OCI-LY7 (cell line): ENCODE results near the gene PCYOX1L. TPM values are rescaled to one million over a fixed set of nuclear protein-coding genes. Genes with fewer than 3 reads are reported as not detected.

Experiments
- BruUV-seq: library from RNA; stranded (reverse); fragments of 400-500 nt; replicated peaks from 2 replicates; lab custom pipeline; 2021; lab: Mats Ljungman, UMichigan
- CTCF ChIA-PET: fragments of 300-600 bp; sonication (Branson Sonifier 250); formaldehyde crosslinking; loops from one replicate; lab custom pipeline; 2022; ENCODE audit warnings: antibody characterized with exemption; ENCODE audit not compliant: unreplicated experiment; lab: Charles Lee
- POLR2A ChIA-PET: fragments of 300-600 bp; sonication (Branson Sonifier 250); formaldehyde crosslinking; loops from one replicate; lab custom pipeline; 2022; ENCODE audit warnings: antibody characterized with exemption; lab: Charles Lee
- DNase-seq: peaks from one replicate; pipeline ENCODE4 v3.0.0-alpha.2; 2015; ENCODE audit warnings: low spot score
- H2AFZ ChIP-seq: fragments of 200-600 bp; sonication (generic), shearing (Covaris generic); 2 replicates; pipeline ENCODE4 v1.6.1; 2014; ENCODE audit warnings: mild to moderate bottlenecking, antibody characterized with exemption, low read length, moderate library complexity
- H3K27ac ChIP-seq: fragments of 200-600 bp; sonication (generic); 2 replicates; pipeline ENCODE4 v1.5.1; 2014; ENCODE audit warnings: mixed run types, low read depth, mild to moderate bottlenecking, moderate library complexity, low read length, inconsistent platforms; ENCODE audit not compliant: poor library complexity, severe bottlenecking
- H3K36me3 ChIP-seq: fragments of 200-600 bp; sonication (generic); 2 replicates; pipeline ENCODE4 v1.6.1; 2014; ENCODE audit warnings: mild to moderate bottlenecking, antibody characterized with exemption, low read length, moderate library complexity, mixed read lengths; ENCODE audit not compliant: insufficient read depth
- H3K4me1 ChIP-seq: fragments of 200-600 bp; sonication (generic); 2 replicates; pipeline ENCODE4 v1.5.1; 2014; ENCODE audit warnings: mild to moderate bottlenecking, low read length; ENCODE audit not compliant: insufficient read depth, poor library complexity, severe bottlenecking
- H3K4me2 ChIP-seq: fragments of 200-600 bp; sonication (generic); 2 replicates; pipeline ENCODE4 v1.6.1; 2014; ENCODE audit warnings: mild to moderate bottlenecking, low read length
- H3K4me3 ChIP-seq: fragments of 200-600 bp; sonication (generic); 2 replicates; pipeline ENCODE4 v1.5.1; 2014; ENCODE audit warnings: mild to moderate bottlenecking, low read depth, low read length; ENCODE audit not compliant: poor library complexity, severe bottlenecking
- H3K79me2 ChIP-seq: fragments of 200-600 bp; sonication (generic); 2 replicates; pipeline ENCODE4 v1.6.1; 2016; ENCODE audit warnings: low read depth, mild to moderate bottlenecking, low read length, moderate library complexity, mixed read lengths; ENCODE audit not compliant: insufficient read depth
- H3K9me2 ChIP-seq: fragments of 200-600 bp; sonication (generic); 2 replicates; pipeline ENCODE4 v1.6.1; 2016; ENCODE audit warnings: mild to moderate bottlenecking, low read length, mixed read lengths; ENCODE audit not compliant: insufficient read depth
- H3K9me3 ChIP-seq: fragments of 200-600 bp; sonication (generic); 2 replicates; pipeline ENCODE4 v1.6.1; 2014; ENCODE audit warnings: mild to moderate bottlenecking, mixed run types, low read length, mixed read lengths
- H4K20me1 ChIP-seq: fragments of 200-600 bp; sonication (generic); 2 replicates; pipeline ENCODE4 v1.6.1; 2014; ENCODE audit warnings: mild to moderate bottlenecking, antibody characterized with exemption, low read length, moderate library complexity, mixed read lengths; ENCODE audit not compliant: insufficient read depth
- EZH2phosphoT487 ChIP-seq: fragments of 200-600 bp; sonication (generic); IDR thresholded peaks from 2 replicates; pipeline ENCODE4 v1.6.1; 2018; ENCODE audit warnings: low read depth, borderline replicate concordance, mild to moderate bottlenecking, mixed run types, antibody characterized with exemption, low read length, moderate library complexity, mixed read lengths
- intact Hi-C: fragments of 100-400 bp; cut with micrococcal nuclease; formaldehyde crosslinking; loops from one replicate; pipeline ENCODE4 v1.10.0; 2022; ENCODE audit not compliant: unreplicated experiment
- total RNA-seq, 2 experiments: library from RNA; depleted of rRNA in 1 of 2; stranded (reverse); fragments of >200 nt in 1 of 2; shearing (Covaris generic) in 1 of 2; gene quantifications; 2 replicates each; pipeline ENCODE4 v1.2.3, GENCODE V29; 2014 to 2022
- TF ChIP-seq, protein P1 (sequence below): fragments of 200-600 bp; sonication (generic); conservative IDR thresholded peaks from 2 replicates; pipeline ENCODE4 v1.5.1; 2014; ENCODE audit warnings: mild to moderate bottlenecking, antibody characterized with exemption, low read length, moderate library complexity, mixed read lengths

PCYOX1L gene
- total RNA-seq, 2 experiments from 2014 or later = 22.5 to 33.3 TPM

DNA sequence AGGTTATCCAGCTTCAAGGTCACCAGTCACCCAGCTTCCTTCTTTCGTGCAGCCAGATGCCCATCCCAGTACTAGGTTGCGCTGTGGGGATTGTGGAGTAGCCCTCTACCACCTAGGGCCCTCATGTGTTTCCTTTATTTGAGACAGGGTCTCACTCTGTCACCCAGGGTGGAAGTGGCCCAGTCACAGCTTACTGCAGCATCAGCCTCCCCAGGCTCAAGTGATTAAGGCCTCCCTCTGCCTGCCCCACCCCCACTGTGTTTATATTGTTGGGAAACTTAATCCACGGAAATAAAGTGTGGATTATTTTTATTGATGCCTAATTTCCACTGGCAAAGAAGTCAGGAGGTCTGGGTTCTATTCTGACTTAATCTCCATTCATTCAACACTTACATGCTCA, 17.0 kb downstream of the PCYOX1L start:
- intact Hi-C loops = no loop called here
- Histone ChIP-seq H3K36me3 (no peaks in the 10 kb centered on the region), H3K4me2 (no peak overlapping the region), H2AFZ (no peak overlapping the region), H3K4me3 (no peak overlapping the region), H3K9me2 (no peaks in the 10 kb centered on the region), H3K27ac (no peak overlapping the region), H4K20me1 (no peaks in the 10 kb centered on the region), H3K79me2 (no peaks in the 10 kb centered on the region), H3K4me1 (no peaks in the 10 kb centered on the region), H3K9me3 (no peaks in the 10 kb centered on the region)
- no peak for TF ChIP-seq EZH2phosphoT487
- TF ChIP-seq, protein P1, sequence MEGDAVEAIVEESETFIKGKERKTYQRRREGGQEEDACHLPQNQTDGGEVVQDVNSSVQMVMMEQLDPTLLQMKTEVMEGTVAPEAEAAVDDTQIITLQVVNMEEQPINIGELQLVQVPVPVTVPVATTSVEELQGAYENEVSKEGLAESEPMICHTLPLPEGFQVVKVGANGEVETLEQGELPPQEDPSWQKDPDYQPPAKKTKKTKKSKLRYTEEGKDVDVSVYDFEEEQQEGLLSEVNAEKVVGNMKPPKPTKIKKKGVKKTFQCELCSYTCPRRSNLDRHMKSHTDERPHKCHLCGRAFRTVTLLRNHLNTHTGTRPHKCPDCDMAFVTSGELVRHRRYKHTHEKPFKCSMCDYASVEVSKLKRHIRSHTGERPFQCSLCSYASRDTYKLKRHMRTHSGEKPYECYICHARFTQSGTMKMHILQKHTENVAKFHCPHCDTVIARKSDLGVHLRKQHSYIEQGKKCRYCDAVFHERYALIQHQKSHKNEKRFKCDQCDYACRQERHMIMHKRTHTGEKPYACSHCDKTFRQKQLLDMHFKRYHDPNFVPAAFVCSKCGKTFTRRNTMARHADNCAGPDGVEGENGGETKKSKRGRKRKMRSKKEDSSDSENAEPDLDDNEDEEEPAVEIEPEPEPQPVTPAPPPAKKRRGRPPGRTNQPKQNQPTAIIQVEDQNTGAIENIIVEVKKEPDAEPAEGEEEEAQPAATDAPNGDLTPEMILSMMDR = no peak
- CTCF ChIA-PET = interaction anchor here (1.2 kb wide), 1 partner anchor 55 kb away, joined by 4 read pairs; no protein-coding TSS in a partner anchor
- BruUV-seq = no TSS peak
- POLR2A ChIA-PET = no interaction called here
- DNase-seq = no peak

DNA sequence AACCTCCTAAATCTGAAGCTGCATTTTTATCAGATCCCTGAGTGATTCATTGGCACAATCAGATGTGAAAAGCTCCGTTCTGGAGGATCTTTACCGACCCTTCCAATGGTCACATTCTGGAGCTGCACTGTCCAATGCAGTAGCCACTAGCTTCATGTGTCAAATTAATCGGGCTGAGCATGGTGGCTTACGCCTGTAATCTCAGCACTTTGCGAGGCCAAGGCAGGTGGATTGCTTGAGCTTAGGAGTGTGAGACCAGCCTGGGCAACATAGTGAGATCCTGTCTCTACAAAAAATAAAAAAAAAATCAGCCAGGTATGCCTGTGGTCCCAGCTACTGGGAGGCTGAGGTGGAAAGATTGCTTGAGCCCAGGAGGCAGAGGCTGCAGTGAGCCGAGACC, 17.6 kb downstream of the PCYOX1L start:
- Histone ChIP-seq H3K9me2 (no peaks in the 10 kb centered on the region), H3K27ac (no peak overlapping the region), H3K4me3 (no peak overlapping the region), H3K79me2 (no peaks in the 10 kb centered on the region), H2AFZ (no peak overlapping the region), H3K4me2 (no peak overlapping the region), H3K4me1 (no peaks in the 10 kb centered on the region), H3K36me3 (no peaks in the 10 kb centered on the region), H4K20me1 (no peaks in the 10 kb centered on the region), H3K9me3 (no peaks in the 10 kb centered on the region)
- CTCF ChIA-PET = interaction anchor here (1.2 kb wide), 1 partner anchor 55 kb away, joined by 4 read pairs; no protein-coding TSS in a partner anchor
- POLR2A ChIA-PET = no interaction called here
- DNase-seq = no peak
- no TSS peak for BruUV-seq
- TF ChIP-seq EZH2phosphoT487 = no peak
- TF ChIP-seq, protein P1 = no peak
- intact Hi-C loops = no loop called here

DNA sequence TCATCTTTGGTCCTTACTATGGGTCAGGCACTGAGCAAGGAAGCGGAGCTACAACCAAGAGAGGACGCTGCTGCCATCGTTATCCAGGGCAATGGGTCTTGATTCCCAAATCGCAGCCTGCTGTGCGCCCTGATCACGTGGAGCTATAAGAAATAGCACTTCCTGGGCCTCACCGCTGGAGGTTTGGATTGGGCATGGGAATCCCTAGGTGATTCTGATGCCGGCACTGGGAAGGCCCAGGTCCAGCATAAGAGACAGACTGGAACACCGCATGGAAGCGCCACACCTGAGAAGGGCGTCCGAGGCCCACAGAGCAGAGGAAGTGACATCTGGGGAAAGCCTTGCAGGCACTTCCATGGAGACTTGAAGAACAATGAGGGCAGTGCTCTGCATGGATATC, 18.3 kb downstream of the PCYOX1L start:
- no peak for DNase-seq
- Histone ChIP-seq H4K20me1 (no peaks in the 10 kb centered on the region), H3K36me3 (no peaks in the 10 kb centered on the region), H3K9me3 (no peaks in the 10 kb centered on the region), H3K27ac (no peak overlapping the region), H2AFZ (no peak overlapping the region), H3K4me1 (no peaks in the 10 kb centered on the region), H3K9me2 (no peaks in the 10 kb centered on the region), H3K79me2 (no peaks in the 10 kb centered on the region), H3K4me2 (no peak overlapping the region), H3K4me3 (no peak overlapping the region)
- TF ChIP-seq EZH2phosphoT487 = no peak
- TF ChIP-seq, protein P1 = no peak
- no TSS peak for BruUV-seq
- CTCF ChIA-PET = no interaction called here
- intact Hi-C loops = no loop called here
- POLR2A ChIA-PET = no interaction called here
